Large intestine (tissue), 3 donors: ENCODE results near the gene CNTNAP2. TPM values are rescaled to one million over a fixed set of nuclear protein-coding genes. Genes with fewer than 3 reads are reported as not detected.

Experiments used
- DNase-seq, 2 donors: peaks; one replicate each; pipeline versions ENCODE4 v3.0.0 to v3.0.0-alpha.2; 2013
- H3K27ac ChIP-seq: one replicate; pipeline ENCODE4 v1.5.1; 2013; ENCODE audit warnings: low read length
- H3K27me3 ChIP-seq: 2 replicates; pipeline ENCODE4 v1.6.1; 2013; ENCODE audit warnings: low read length; ENCODE audit not compliant: control insufficient read depth, insufficient read depth
- H3K36me3 ChIP-seq: 2 replicates; pipeline ENCODE4 v1.6.1; 2013; ENCODE audit warnings: low read length; ENCODE audit not compliant: control insufficient read depth, insufficient read depth
- H3K4me1 ChIP-seq: one replicate; pipeline ENCODE4 v1.6.1; 2013; ENCODE audit warnings: low read length; ENCODE audit not compliant: control insufficient read depth, insufficient read depth
- H3K4me3 ChIP-seq: one replicate; pipeline ENCODE4 v1.5.1; 2013; ENCODE audit warnings: low read length
- H3K9me3 ChIP-seq: one replicate; pipeline ENCODE4 v1.6.1; 2013; ENCODE audit warnings: mild to moderate bottlenecking, low read depth, low read length, moderate library complexity; ENCODE audit not compliant: control insufficient read depth
- whole genome bisulfite sequencing: methylation state at CpG from one replicate; pipeline ENCODE4 v1.1.5; 2013; ENCODE audit warnings: low lambda C conversion rate; ENCODE audit not compliant: insufficient coverage; 5-methylcytosine and 5-hydroxymethylcytosine counted together
- polyA plus RNA-seq: library from polyadenylated mRNA; unstranded; fragments of 120-200 nt; gene quantifications from one replicate; pipeline ENCODE4 v1.2.1, GENCODE V29; 2013

The CNTNAP2 gene
- polyA plus RNA-seq, 1 donor, result 12.9 TPM

DNA sequence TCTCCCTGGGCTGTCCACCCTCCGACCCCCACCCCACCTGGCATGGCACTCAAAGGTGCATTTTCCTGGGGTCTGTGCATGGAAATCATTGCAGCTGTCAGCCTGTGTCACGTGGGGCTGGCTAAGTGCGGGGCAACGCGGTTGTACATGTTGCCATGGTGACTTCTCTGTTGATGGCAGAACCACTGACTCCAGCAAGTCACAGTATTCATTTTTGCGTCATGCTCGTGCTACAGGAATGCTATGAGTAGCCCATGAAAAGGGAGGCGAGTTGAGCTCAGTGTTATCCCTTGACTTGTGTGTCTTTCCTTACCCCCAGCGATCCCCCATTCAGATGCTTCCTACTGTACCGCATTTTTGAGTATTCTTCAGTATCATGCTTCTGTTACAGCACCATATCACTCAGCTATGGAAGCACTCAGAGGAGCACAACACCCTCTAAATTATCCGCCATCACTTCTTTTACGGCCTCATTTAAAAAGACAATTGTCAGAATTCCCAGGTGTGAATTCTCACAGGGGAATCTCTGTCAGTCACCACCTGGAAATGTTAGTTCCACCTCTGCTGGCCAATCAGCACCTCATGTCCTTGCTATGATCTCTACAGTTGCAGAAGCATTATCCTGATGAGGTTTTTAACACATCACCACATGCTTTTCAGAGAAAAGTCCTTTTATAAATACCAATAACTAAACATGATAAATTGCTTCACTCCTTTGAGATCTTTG is 2279.6 kb downstream of the CNTNAP2 start:
- Histone ChIP-seq H3K4me1 (no peaks in the 10 kb centered on the region), H3K27me3 (no peaks in the 10 kb centered on the region), H3K36me3 (peaks cover 3% of the 10 kb centered on the region), H3K27ac (no peak overlapping the region), H3K4me3 (no peak overlapping the region), H3K9me3 (no peaks in the 10 kb centered on the region)
- DNase-seq, result no peak
- no CpG with 5 or more reads among the region's 12 CpGs for WGBS

DNA sequence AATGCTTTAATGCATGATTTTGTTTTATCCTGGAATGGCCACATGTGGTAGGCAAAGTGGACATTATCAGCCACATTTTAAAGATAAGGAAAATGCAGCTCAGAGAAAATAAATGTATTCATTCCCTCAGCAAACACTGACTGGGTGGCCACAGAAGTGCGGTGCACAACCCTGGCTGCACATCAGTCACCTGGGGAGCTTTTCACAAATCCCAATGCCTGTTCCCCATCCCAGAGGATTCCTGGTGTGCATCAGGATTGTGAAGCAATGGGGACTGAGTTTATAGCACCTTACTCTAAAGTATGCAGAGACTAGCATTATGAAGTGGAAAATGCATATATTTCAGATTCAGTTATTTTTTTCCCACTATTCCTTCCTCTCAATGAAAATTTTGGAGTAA is 2280.5 kb downstream of the CNTNAP2 start:
- no peak overlapping the region for H3K4me3 ChIP-seq
- H3K9me3 ChIP-seq, result no peaks in the 10 kb centered on the region
- no CpG with 5 or more reads among the region's 1 CpG for WGBS
- peaks cover 3% of the 10 kb centered on the region for H3K36me3 ChIP-seq
- H3K4me1 ChIP-seq, result no peaks in the 10 kb centered on the region
- no peak overlapping the region for H3K27ac ChIP-seq
- DNase-seq, result no peak
- H3K27me3 ChIP-seq, result no peaks in the 10 kb centered on the region

DNA sequence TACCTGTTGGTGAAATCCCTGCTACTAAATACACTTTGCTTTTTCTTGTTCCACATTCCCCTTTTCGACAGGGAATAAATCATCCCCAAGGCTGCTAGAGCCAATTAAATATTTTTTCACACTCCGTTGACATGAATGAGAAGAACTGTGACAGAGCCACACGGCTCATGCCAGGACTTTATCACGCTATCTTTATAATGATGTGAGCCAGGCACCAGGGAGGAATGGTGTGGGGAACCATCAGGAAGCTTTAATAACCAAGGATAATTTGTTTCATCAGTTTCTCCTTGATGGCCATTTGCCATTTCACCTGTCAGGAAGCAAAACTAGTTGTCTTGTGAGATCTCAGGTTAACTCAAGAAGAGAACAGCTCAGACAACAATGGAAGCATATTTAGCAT is 2280.9 kb downstream of the CNTNAP2 start:
- no peak for DNase-seq
- Histone ChIP-seq H3K27ac (no peak overlapping the region), H3K9me3 (no peaks in the 10 kb centered on the region), H3K36me3 (peaks cover under 1% of the 10 kb centered on the region), H3K27me3 (no peaks in the 10 kb centered on the region), H3K4me3 (no peak overlapping the region), H3K4me1 (no peaks in the 10 kb centered on the region)
- WGBS, result 80% methylated on average over 1 of the region's 4 CpGs

DNA sequence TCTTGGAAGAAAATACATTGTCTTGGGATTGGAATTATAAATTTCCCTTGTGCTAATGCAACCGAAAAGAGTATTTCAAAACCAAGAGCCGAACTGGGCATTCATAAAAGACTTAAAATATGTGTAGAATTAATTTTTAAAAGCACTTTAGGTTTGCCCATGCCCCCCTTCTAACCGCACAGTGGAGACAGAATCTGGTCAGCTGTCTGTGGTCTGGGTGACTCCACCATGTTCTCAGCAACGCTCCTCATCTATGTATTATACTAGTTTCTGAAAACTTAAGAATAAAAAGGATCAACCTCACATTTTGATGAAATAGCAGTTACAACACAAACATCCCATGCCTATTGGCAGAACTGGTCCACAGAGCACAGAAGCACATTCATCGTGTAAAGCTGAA is 2281.4 kb downstream of the CNTNAP2 start:
- H3K27ac ChIP-seq, result no peak overlapping the region
- H3K4me3 ChIP-seq, result no peak overlapping the region
- no peaks in the 10 kb centered on the region for H3K9me3 ChIP-seq
- no peaks in the 10 kb centered on the region for H3K27me3 ChIP-seq
- H3K36me3 ChIP-seq, result no peaks in the 10 kb centered on the region
- DNase-seq, result no peak
- no CpG with 5 or more reads among the region's 5 CpGs for WGBS
- no peaks in the 10 kb centered on the region for H3K4me1 ChIP-seq

DNA sequence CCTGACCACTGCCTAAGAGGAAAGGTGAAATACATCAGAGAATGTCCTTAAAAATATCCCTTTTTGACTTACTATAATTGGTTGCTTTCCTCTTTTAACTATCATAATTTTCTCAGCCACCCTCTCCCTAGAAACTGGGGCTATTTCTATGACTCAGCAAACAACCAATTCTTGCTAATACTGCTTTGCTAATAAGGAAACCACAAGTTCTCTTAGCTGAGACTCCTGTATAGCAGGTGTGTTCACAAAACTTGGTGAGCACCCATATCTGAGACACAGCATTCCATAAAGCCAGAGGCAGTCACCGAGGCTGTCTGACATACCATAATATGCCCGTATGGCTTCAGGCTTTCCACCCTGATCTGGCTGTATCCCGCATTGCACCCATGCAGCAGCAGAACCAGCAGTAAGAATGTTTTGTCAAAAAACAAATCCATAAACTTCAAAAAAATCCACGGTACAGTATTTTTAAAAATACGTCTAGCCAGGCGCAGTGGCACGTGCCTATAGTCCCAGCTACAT is 2282.3 kb downstream of the CNTNAP2 start:
- 100% methylated on average over 2 of the region's 7 CpGs for WGBS
- no peak for DNase-seq
- no peaks in the 10 kb centered on the region for H3K4me1 ChIP-seq
- H3K36me3 ChIP-seq, result no peaks in the 10 kb centered on the region
- H3K27ac ChIP-seq, result no peak overlapping the region
- H3K27me3 ChIP-seq, result no peaks in the 10 kb centered on the region
- no peaks in the 10 kb centered on the region for H3K9me3 ChIP-seq
- no peak overlapping the region for H3K4me3 ChIP-seq

DNA sequence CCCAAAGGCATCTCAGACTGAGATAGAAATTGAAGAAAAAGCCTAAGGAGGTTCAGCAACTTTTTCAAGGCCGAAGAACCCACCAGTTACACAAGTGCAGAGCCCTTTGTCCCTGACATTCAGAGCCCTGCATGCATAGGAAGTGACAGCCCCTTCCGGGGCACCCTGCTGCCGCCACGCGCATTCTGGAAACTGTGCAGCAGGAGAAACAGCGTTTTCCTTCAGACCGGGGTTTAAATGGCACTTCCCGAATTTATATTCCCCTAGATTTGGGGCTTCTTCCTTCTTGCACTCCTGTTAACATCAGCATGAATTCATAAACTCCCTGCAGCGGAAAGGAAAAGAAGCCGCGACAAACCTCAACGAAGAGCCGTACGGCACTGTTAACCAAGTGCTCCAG is 2283.5 kb downstream of the CNTNAP2 start:
- H3K27ac ChIP-seq, result no peak overlapping the region
- no peak overlapping the region for H3K4me3 ChIP-seq
- no peaks in the 10 kb centered on the region for H3K27me3 ChIP-seq
- no CpG with 5 or more reads among the region's 14 CpGs for WGBS
- DNase-seq, result no peak
- no peaks in the 10 kb centered on the region for H3K4me1 ChIP-seq
- no peaks in the 10 kb centered on the region for H3K9me3 ChIP-seq
- H3K36me3 ChIP-seq, result no peaks in the 10 kb centered on the region

DNA sequence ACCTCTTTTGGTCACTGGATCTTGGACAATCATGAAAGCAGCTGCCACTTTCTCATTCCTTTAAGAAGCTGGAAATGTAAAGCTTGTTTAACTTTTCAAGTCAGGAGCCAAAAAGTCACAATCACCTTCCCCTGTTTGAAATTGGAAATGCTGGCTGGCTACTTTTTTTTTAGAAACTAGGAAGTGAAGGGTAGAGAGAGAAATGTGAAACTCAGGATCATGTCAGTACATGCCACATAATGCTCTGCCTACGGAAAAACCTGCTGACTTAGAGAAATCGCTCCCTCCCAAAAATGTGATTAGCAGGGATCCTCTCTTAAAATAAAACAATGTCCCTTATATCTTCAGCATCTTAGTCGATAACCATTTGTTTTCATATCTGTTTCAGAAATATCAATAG is 2285.6 kb downstream of the CNTNAP2 start:
- Histone ChIP-seq H3K4me3 (no peak overlapping the region), H3K36me3 (no peaks in the 10 kb centered on the region), H3K27me3 (no peaks in the 10 kb centered on the region), H3K4me1 (no peaks in the 10 kb centered on the region), H3K9me3 (no peaks in the 10 kb centered on the region), H3K27ac (no peak overlapping the region)
- DNase-seq, result no peak
- WGBS, result 94% methylated on average over 2 of the region's 3 CpGs

DNA sequence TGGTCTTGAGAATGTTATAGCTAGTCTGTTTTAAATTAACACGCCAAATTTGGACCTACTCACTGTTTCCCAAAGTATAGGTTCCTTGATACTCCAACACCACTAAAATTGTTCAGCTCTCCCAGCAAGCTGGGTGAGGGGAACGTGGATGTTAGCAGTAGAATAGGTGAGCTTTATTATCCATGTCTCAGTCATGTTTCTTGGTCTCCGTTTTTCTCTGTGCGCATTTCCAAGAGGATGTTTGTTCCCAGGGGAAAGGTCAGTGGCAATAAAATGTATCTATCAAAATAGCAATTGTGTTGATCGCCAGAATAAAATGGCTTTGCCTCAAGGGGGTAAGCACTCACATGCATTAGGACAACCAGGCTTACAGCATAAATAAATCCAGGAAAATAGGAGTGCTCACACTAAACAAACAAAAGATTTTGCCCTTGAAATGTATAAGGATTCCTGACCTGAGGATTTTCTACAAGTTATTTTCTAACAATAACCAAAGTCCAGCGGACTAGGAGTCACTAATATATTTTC is 2286.9 kb downstream of the CNTNAP2 start:
- Histone ChIP-seq H3K9me3 (no peaks in the 10 kb centered on the region), H3K27me3 (no peaks in the 10 kb centered on the region), H3K4me1 (no peaks in the 10 kb centered on the region), H3K36me3 (no peaks in the 10 kb centered on the region), H3K4me3 (no peak overlapping the region), H3K27ac (no peak overlapping the region)
- WGBS, result no CpG with 5 or more reads among the region's 6 CpGs
- DNase-seq, result no peak

DNA sequence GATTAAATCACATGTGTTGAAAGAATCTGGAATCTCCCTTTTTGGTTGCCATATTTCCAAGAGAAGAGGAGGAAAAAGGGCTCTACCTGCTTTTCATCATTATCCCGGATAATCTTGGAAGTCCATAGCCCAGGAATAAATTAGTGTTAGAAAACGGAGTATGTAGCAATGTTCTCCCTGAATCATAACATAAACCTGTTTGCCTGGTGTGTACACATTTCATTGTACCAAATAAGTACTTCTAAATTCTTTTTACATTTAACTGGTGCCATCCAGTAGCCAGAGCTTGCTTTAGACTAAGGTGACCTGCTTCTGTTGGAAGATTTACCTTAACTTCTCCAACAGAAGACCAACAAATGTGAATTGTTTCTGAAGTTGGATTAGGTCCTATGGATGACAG is 2291.7 kb downstream of the CNTNAP2 start:
- WGBS, result 83% methylated on average over 1 of the region's 2 CpGs
- H3K27ac ChIP-seq, result no peak overlapping the region

DNA sequence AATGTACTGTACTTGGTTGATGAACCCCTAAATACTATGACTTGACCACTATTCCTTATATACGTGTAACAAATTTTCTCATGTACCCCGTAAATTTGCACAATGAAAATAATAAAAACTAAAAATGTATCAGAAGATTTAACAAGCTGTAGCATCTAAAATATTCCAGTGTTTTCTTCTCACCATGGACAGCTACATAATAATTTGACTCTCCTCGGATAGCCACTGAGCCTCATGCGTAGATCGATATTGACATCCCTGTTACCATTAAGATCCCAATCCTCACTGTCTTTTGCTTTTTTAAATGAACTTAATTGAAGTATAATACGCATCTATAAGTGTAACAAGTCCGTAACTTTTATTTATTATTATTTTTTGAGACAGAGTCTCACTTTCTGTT is 2294.3 kb downstream of the CNTNAP2 start:
- no peaks in the 10 kb centered on the region for H3K4me1 ChIP-seq
- H3K4me3 ChIP-seq, result no peak overlapping the region
- WGBS, result 100% methylated on average over 6 of the region's 7 CpGs
- H3K9me3 ChIP-seq, result peaks cover 2% of the 10 kb centered on the region
- no peak for DNase-seq
- no peaks in the 10 kb centered on the region for H3K36me3 ChIP-seq
- H3K27ac ChIP-seq, result no peak overlapping the region
- no peaks in the 10 kb centered on the region for H3K27me3 ChIP-seq

More for the DNA sequence above, 2291.7 kb downstream of the CNTNAP2 start:
- Histone ChIP-seq H3K9me3 (no peaks in the 10 kb centered on the region), H3K4me1 (no peaks in the 10 kb centered on the region), H3K36me3 (no peaks in the 10 kb centered on the region), H3K27me3 (no peaks in the 10 kb centered on the region), H3K4me3 (no peak overlapping the region)
- DNase-seq, result no peak

DNA sequence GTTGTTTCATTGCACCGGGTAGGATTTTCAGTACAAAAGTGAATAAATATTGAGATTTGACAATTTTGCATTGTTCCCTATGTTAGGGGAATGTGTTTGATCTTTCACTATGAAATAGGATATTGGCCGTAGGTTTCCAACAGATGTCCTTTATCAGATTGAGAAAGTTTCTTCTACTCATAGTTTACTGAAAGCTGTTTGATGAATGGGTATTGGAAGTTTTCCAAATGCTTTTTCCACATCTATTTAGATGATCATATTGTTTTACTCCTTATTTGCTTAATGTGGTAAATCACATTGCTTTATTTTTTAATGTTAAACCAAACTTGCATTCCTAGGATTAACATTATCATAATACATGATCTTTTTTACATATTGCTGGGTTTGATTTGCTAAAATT is 2296.1 kb downstream of the CNTNAP2 start:
- Histone ChIP-seq H3K9me3 (peaks cover 2% of the 10 kb centered on the region), H3K36me3 (no peaks in the 10 kb centered on the region), H3K27ac (no peak overlapping the region), H3K27me3 (no peaks in the 10 kb centered on the region), H3K4me1 (no peaks in the 10 kb centered on the region), H3K4me3 (no peak overlapping the region)
- WGBS, result 88% methylated on average over 1 of the region's 2 CpGs
- DNase-seq, result no peak
